ENCODE data around the gene ATP1A4.
"Not testable (repeated sequence)": the region's sequence is repeated elsewhere in the genome, so short reads cannot be mapped to it uniquely, and the experiment has no call there.

Gene ATP1A4

DNA sequence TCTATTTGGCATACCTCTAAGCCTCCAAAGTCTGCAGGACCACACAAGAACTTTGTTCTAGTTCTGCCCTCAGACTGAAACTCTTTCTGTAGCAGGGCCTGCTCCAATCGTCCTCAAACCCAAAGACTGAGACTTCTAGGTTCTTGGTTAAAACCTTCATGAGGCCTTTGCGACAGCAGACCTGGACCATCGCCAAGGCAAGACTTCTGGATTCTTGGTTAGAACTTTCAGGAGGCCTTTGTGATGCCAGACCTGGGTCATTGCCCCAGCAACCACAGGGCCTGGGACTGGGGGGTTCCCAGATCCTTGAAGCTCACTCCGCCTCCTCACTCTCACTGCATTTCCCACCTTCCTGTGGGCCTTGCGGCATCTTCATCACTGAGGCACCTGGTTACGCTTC, at the start of gene ATP1A4:
TSS of gene ATP1A4 (plus strand) at position 301 of the 400 bp plus-strand sequence. CDS start 438 bp downstream, outside the sequence.
- DNase-seq (ENCODE audit: low spot score), result no peak

DNA sequence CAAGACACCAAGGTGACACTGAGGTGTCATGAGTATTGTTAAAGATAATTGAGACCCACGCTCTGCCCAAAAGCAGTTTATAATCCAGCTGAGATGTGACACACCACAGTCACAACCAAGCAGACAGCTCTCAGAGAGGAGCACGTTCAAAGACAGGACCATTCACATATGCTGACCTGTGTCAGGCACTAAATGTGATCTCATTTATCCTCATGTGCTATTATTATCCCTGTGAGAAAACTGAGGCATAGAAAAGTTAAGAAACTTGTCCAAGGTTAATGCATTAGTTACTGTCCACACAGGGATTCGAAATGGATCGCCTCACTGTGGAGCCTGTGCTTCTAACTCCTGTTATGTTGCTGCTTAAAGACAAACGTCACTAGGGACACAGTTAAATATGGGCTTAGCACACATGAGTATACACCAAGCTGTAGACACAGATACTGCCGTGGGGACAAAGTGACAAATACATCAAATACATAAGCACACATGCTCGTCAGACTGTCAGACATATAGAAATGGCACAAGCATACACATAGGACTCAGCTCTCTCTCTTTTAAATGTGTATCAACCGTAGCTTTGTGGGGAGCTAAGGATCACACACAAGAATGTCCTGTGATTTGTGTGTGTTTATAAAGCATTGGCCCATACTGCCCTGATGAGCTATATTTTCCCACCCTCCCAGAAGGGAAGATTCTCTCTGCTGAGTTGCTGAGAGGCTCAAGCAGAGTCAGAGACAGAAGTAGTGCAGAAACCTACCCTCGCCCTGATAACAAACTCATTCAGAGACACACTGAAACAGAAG, 49.5 kb upstream of the ATP1A4 start:
- DNase-seq (ENCODE audit: low spot score), result no peak

DNA sequence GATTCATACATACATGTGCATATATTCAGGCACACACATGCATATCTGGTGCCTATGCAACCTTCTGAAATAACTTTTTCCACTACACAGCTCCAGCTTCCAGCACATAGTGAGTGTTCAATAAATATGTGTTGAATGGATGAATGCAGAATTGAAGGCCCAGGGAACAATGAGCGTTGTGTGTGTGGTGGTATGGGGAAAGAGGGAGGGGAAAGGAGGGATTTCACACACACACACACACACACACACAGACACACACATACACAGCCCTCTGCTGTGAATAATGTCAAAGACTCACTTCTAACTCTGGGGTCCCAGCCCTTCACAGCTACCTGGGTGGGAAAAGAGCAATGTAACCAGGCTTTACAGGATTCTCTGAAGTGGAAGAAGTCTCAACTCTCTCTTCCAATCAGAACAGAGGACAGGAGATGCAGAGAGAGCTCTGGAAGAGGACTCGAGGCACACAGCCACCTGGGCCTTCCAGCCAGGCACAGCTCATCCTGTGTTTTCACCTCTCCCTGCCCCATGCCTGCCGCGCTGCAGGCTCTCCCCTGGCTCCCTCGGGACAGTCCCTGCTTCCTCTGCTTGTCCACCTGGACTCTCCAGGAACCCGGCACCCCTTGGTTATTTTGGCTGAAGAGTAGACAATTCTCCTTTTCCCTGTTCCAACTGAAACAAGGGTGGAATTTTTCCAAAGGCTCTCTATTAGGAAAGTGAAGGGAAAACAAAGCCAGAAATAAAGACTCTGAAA, 47.6 kb upstream of the ATP1A4 start:
- DNase-seq (ENCODE audit: low spot score), result peak; percentile 85

DNA sequence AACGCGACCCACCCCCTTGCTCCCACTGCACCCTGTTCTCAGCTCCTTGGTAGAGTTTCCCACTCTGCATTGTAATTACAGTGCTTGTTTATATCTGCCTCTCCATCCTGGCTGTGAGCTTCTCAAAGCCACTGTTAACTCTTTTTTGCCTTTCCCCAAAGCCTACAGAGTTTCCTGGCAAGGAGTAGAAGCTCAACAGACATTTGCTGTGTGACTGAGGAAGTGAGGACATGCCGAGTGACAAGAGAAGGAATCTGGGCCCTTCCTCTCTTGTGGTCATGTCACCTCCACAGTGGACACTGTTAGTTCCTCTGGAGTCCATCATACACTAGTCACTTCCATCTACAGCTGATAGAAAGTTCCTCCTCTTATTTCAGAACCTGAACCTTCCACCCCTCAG, 46.9 kb upstream of the ATP1A4 start:
- DNase-seq (ENCODE audit: low spot score), result no peak

DNA sequence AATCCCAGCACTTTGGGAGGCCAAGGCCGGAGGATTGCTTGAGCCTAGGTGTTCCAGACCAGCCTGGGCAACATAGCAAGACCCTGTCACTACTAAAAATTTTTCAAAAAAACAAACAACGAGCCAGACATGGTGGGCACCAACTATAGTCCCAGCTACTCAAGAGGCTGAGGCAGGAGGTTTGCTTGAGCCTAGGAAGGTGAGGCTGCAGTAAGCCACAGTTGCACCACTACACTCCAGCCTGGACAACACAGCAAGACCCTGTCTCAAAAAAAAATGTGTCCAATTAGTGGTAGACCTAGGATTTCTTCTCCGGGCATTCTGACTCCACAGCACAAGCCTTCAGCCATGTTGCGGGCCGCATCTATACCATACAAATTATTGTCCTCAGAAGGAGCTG, 46.2 kb upstream of the ATP1A4 start:
- DNase-seq (ENCODE audit: low spot score), result no peak

DNA sequence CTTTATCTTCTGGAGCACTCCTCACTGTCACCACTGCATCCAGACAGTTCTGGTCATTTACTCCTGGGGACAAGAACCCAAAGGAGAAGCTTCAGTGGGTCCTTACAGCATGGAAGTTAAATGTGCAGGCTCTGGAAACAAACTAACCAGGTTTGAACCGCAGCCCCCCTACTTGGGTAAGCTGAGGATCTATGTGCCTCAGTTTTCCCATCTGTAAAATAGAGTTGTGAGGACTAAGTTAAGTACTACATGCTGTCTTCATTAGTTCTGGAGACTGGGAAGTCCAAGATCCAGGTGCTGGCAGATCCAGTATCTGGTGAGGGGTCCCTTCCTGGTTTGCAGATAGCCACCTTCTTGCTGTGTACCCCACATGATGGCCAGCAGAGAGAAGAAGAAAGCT, 43.9 kb upstream of the ATP1A4 start:
- no peak for DNase-seq (ENCODE audit: low spot score)

DNA sequence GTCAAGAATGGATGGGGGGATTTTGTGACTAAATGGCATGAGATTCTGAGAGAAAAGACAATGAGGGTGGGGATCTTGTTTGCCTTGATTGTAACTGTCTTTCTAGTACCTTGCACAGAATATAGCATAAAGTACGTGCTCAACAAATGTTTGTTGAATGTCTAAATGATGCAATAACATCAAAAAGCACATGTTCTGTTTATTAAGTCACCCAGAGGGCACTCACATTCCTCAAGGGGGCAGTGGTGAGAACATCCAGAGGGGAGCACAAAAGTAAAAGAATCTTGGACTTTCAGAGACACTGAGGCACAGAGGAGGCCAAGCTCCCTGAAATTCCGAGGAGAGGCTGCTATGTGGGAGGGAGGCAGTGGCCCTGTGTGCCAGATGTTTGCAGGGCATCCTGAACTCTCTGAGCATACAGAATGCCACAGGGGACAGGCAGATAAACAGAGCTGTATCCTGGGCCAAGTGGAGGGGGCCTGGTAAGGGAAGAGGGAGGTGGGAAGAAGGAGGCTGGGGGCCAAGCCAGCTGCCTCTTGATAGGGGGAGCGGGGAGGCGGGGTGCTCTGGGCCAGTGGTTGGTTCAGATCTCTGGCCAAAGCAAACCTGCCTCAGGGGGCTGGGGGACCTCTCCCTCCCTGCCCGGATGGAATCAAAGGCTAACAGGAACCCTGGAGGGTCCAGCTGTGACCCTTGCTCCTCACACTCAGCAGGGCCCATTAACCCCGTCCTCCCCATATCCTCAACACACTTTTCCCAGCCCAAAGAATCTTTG, 42.3 kb upstream of the ATP1A4 start:
- peak; percentile 48 for DNase-seq (ENCODE audit: low spot score)

DNA sequence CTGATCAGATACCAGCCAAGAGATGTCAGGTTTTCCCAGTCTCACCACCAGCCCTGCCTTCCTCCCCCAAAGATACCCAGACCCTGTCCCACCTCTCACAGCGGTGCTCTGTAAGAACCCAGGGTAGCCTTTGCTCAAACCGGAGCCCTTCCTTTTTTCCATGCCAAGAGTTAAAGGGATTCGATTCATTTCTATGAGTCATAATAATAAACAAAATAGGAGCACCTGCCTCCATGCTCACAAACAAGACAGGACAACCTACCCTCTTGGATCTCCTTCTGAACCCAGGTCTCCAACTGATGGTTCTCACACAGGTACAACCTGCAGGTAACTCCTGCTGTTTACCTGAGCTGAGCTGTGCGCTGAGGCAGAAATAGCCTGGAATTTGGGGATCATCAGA, 41.7 kb upstream of the ATP1A4 start:
- DNase-seq (ENCODE audit: low spot score), result no peak

DNA sequence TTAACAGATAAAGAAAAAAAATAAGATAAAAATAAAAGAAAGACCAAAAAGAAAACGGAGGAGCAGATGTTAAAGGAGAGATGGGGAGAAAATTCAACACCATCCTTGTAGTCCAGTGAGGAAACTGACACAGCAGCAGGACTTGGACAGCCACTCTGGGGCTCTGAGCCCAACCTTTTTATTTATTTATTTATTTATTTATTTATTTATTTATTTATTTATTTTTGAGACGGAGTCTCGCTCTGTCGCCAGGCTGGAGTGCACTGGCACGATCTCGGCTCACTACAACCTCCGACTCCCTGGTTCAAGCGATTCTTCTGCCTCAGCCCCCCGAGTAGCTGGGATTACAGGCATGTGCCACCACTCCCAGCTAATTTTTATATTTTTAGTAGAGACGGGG, 39.9 kb upstream of the ATP1A4 start:
- DNase-seq (ENCODE audit: low spot score), result not testable (repeated sequence)

DNA sequence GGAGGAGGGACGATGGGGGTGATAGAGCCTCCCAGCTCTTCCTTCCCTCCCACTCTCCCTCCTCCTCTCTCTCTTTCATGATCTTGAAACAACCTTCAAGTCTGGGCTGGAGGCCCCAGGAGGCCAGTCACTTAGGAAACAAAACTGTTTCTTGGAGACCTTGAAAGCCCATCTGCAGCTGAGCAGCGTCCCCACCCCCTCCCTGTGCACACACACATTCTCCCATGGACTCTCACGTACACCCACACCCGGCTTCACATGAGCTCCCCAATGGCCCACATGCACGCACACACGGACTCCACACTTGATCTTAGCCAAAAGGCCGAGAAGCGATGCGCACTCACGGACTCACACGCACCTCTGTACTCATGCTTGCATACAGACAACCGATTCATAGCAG, 39.0 kb upstream of the ATP1A4 start:
- DNase-seq (ENCODE audit: low spot score), result peak; percentile 31

DNA sequence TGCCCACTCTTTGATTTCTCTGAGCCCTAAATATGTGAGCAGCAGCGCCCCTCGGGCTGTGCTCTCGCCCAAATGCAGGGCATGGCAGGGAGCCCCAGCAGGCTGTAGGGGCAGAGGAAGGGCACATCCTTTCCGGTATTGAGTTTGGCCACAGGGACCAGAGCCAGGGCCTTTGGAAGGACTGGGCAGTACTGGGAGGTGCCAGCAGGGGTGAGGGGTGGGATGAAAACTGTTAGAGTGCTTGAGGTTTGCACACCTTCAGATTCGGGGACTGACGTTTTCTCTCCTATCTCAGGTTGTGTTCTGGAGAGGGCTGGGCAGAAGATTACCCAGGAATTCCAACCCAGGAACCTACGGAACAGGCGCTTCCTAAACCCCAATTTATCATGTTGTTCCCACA, 38.0 kb upstream of the ATP1A4 start:
- no peak for DNase-seq (ENCODE audit: low spot score)

DNA sequence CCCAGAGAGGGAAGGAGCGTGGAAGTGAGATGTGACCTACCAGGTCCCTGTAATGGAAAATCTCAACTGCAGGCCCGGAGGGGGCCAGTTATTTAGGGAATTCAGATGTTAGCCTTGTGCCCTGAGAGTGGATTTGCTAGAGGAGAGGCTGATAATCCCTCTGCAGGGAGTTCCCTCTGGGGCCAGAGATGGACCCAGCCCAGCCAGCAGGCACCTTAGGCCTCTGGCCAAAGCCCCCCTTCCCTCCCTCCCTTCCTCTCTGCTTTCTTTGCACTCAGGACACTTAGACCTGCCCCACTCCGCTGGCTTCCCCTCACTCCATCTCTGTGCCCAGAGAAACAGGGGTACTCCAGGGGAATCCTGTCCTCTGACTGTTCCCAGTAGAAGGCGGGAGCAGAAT, 37.3 kb upstream of the ATP1A4 start:
- DNase-seq (ENCODE audit: low spot score), result peak; percentile 54

DNA sequence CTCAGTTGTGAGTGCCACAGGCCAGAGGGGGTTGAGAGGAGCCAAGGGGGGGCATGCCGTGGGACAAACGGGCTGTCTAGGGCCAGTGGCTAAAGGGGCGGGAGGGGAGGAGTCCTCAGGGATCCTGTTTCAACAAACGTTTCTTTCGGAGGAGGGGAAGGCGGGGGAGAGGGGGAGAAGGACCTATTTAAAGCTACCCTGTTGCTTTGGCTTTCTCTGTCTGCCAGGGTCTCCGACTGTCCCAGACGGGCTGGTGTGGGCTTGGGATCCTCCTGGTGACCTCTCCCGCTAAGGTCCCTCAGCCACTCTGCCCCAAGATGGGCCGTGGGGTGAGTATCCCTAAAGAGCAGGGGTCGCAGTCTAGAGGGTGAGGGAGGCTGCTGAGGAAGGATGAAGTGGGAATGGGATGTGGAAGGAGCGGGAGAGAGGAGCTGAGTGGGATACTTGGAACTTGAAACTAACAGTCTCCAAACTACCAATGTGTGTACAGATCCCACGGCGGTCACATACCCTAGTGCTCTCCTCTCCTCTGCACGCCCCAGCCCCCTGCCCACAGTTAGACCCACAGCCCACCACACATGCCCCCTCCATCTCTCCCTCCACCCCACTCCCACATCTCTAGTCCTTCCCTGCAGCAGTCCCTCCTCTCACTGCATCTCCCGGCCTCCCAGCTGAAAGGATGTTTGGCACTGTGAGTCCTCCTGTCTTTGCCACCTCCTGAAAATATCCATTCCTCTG, 35.7 kb upstream of the ATP1A4 start, which contains the start of gene ATP1A2:
TSS of gene ATP1A2 (plus strand) at position 215 of the 738 bp plus-strand sequence. CDS start at position 318, 103 bp downstream.
- peak; percentile 41 for DNase-seq (ENCODE audit: low spot score)

DNA sequence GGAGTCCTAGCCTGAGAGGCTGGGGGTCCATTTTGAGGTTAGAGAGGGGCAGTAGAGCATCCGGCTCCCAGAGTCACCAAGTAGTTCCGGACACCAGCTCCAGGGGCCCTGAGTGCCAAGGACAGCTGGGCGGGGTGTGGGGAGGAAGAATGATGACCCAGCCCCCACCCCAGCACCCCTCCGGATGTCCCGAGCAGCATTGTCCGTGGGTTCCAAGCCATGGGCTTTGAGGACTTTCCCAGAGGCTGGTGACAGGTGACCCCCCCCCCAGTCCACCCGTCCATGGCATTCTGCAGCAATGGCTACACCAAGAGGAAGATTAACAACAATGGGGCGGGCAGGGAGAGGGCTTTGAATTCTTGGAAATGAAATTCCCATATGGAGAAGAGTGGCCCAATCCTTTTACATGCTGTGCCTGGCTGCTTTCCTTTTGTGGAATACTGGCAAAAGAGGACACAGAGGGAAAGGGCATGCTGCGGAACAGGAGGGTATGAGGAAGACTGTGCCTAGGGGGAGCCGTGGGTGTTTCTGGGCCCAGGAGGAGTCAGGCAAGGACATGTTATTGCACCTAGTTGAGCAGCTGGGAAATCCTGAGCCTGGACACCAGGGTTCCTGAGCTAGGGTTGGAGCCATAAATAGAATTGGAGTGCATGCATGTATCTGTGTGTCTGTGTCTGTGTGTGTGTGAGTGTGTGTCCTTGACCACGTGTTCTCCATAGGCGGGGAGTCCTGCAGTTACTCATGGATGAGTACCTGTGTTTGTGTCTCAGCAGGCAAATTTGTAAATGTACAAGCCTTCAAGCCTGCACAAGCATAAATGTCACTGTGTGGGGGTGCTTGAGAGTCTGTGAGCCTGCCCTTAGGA, 34.9 kb upstream of the ATP1A4 start:
- peak; percentile 26 for DNase-seq (ENCODE audit: low spot score)

DNA sequence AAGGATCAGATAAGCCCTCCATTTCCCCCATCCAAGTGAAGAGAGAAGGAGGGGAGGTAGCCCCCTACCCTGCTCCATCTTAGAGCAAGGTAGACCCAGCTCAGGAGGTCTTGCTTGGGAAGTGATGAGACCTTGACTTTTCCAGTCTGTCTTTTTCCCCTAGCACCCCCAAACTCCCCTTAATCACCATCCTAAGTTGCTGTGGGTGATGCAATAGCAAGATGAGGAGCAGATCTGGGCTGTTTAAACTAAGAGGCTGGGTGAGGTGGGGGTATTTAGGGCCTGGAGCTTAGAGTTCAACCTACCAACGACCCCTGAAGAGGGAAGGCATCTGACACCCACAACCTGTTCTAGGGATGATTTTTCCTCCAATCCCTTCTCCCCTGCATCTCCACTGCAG, 34.1 kb upstream of the ATP1A4 start:
- no peak for DNase-seq (ENCODE audit: low spot score)

DNA sequence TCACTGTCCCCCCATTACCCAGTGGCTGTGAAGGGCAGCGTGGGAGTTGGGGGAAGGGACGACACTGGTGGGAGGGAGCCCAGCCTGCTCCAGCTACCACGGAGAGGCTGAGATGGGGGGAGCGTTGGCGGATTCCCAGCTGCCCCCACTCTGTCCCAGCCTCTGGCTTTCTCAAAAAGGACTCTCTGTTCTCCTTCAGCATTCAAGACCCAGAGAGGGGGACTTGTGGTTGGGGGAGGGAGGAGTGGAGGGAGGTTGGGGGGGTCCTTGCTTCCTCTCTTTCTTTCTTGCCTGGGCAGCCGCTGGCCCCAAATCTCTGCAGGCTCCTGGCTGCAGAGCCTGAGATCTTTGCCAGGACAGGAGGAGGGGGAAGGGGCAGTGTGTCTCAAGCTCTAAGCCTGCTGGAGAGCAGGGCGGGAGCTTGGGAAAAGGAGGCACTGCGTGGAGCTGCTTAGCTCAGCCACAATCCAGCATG, 33.7 kb upstream of the ATP1A4 start:
- peak; percentile 86 for DNase-seq (ENCODE audit: low spot score)

DNA sequence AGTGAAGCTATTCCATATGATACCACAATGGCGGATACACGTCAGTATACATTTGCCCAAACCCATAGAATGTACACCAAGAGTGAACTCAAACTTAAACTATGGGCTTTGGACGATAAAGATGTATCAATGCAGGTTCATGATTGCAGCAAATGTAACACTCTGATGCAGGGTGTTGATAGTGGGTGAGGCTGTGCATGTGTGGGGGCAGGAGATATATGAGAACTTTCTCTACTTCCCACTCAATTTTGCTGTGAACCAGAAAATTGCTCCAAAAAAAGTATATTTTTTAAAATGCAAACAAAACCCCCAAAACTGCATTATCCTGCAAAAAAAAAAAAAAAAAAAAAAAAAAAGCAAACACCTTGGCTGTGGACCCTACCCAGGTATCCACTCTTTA, 32.5 kb upstream of the ATP1A4 start:
- no peak for DNase-seq (ENCODE audit: low spot score)

DNA sequence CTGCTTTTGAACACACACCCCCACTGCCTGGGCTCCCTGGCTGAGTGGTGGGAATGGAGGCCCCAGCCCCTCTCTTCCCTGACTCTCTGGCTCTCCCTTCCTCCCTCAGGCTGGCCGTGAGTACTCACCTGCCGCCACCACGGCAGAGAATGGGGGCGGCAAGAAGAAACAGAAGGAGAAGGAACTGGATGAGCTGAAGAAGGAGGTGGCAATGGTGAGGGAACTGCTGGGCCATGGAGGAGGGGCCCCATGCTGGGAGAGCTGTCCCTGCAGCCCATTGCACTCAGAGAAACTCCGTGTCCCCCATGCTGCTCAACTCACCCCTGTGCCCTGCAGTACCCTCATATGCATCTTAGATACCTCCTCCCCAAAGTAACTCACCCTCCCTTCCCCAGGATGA, 30.6 kb upstream of the ATP1A4 start:
- DNase-seq (ENCODE audit: low spot score), result no peak

DNA sequence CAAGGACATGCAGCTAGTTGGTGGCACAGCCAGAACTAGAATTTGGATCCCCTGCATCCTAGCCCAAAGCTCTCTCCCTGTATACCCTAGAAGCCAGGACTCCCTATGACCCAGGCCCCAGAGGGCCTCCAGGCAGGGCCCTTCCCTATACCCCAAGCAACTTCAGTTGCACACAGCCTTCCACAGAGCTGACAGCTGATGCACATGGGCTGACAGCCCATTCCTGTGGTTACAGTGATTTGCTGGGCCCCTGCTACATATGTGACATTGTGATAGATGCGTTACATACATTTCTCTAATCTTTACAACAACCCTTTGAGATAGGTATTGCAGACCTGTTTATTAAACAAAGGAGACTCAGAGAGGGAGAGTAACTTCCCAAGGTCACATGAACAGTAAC, 30.0 kb upstream of the ATP1A4 start:
- no peak for DNase-seq (ENCODE audit: low spot score)

DNA sequence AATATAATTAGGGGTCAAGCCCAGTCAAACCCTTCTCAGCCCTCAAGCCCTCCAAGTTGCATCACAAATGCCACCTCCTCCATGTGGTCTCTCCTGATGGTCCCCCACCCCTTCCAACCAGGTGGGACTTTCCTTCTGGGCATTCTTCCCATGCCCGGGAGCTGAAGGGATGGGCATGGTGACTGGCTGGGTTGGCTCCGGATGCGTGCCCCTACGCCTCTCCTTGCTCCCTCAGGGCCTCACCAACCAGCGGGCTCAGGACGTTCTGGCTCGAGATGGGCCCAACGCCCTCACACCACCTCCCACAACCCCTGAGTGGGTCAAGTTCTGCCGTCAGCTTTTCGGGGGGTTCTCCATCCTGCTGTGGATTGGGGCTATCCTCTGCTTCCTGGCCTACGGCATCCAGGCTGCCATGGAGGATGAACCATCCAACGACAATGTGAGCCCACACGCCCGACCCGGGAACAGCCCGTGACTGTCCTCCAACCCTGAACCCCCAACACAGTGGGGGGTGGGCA, 28.4 kb upstream of the ATP1A4 start:
- no peak for DNase-seq (ENCODE audit: low spot score)
